ENCODE data around the gene PDSS2.

Gene PDSS2

GRCh38 chr6:107333491-107333890, 125.9 kb downstream of the PDSS2 start:
- Histone ChIP-seq H4K12ac (ENCODE audit: low read depth, low read length) (no peak overlapping the region), H3K27ac (ENCODE audit: low read depth, low read length) (no peak overlapping the region), H2AFZ (ENCODE audit: insufficient read depth, low read length, poor library complexity) (no peak overlapping the region), H3K4ac (ENCODE audit: low read depth, low read length) (no peak overlapping the region), H3K36me3 (ENCODE audit: control insufficient read depth in 1 of 2, insufficient read depth in 2 of 2, low read length in 2 of 2) (no peaks in the 10 kb centered on the region), H3K27me3 (ENCODE audit: insufficient read depth, low read length) (no peaks in the 10 kb centered on the region), H2AK5ac (ENCODE audit: low read length) (no peak overlapping the region), H2BK12ac (ENCODE audit: low read length) (no peak overlapping the region), H3K23ac (ENCODE audit: low read length) (no peak overlapping the region), H4K91ac (ENCODE audit: low read depth, low read length) (no peak overlapping the region), H3K4me1 (ENCODE audit: control insufficient read depth in 1 of 2, insufficient read depth in 2 of 2, low read length in 2 of 2) (no peaks in the 10 kb centered on the region), H3K14ac (ENCODE audit: low read length) (no peak overlapping the region), H2BK120ac (ENCODE audit: insufficient read depth, low read length, poor library complexity) (no peak overlapping the region), H4K8ac (ENCODE audit: low read depth, low read length) (no peak overlapping the region), H3K79me2 (ENCODE audit: control insufficient read depth, insufficient read depth, low read length, poor library complexity) (no peaks in the 10 kb centered on the region), H3K4me2 (ENCODE audit: low read length) (no peak overlapping the region), H3K79me1 (ENCODE audit: low read length) (no peaks in the 10 kb centered on the region), H2BK5ac (ENCODE audit: low read depth, low read length, poor library complexity) (no peak overlapping the region), H3K4me3 (ENCODE audit: low read depth, low read length) (no peak overlapping the region), H3K9me3 (ENCODE audit: insufficient read depth, low read depth, low read length) (no peaks in the 10 kb centered on the region), H3K18ac (ENCODE audit: low read length) (no peak overlapping the region), H3K9ac (ENCODE audit: low read length) (no peak overlapping the region)
- DNase-seq = peak; percentile 71 to 82
- no CpG with 5 or more reads among the region's 2 CpGs for WGBS (ENCODE audit: extremely low coverage, insufficient coverage, insufficient read length)

GRCh38 chr6:107331409-107332386, 127.7 kb downstream of the PDSS2 start:
- no peak overlapping the region for H4K12ac ChIP-seq (ENCODE audit: low read depth, low read length)
- no CpG with 5 or more reads among the region's 5 CpGs for WGBS (ENCODE audit: extremely low coverage, insufficient coverage, insufficient read length)
- H3K79me1 ChIP-seq (ENCODE audit: low read length) = no peaks in the 10 kb centered on the region
- no peak overlapping the region for H2BK120ac ChIP-seq (ENCODE audit: insufficient read depth, low read length, poor library complexity)
- H4K91ac ChIP-seq (ENCODE audit: low read depth, low read length) = no peak overlapping the region
- H3K9me3 ChIP-seq (ENCODE audit: insufficient read depth, low read depth, low read length) = no peaks in the 10 kb centered on the region
- H3K36me3 ChIP-seq (ENCODE audit: control insufficient read depth in 1 of 2, insufficient read depth in 2 of 2, low read length in 2 of 2) = no peaks in the 10 kb centered on the region
- no peak overlapping the region for H3K14ac ChIP-seq (ENCODE audit: low read length)
- H3K27me3 ChIP-seq (ENCODE audit: insufficient read depth, low read length) = no peaks in the 10 kb centered on the region
- H3K9ac ChIP-seq (ENCODE audit: low read length) = no peak overlapping the region
- no peaks in the 10 kb centered on the region for H3K4me1 ChIP-seq (ENCODE audit: control insufficient read depth in 1 of 2, insufficient read depth in 2 of 2, low read length in 2 of 2)
- H3K27ac ChIP-seq (ENCODE audit: low read depth, low read length) = no peak overlapping the region
- no peak overlapping the region for H3K4me3 ChIP-seq (ENCODE audit: low read depth, low read length)
- no peak overlapping the region for H3K23ac ChIP-seq (ENCODE audit: low read length)
- DNase-seq = peak; percentile 12 to 41
- H4K8ac ChIP-seq (ENCODE audit: low read depth, low read length) = no peak overlapping the region
- no peak overlapping the region for H2AK5ac ChIP-seq (ENCODE audit: low read length)
- no peak overlapping the region for H2BK12ac ChIP-seq (ENCODE audit: low read length)
- no peak overlapping the region for H3K4ac ChIP-seq (ENCODE audit: low read depth, low read length)
- no peak overlapping the region for H2AFZ ChIP-seq (ENCODE audit: insufficient read depth, low read length, poor library complexity)
- H2BK5ac ChIP-seq (ENCODE audit: low read depth, low read length, poor library complexity) = no peak overlapping the region
- no peaks in the 10 kb centered on the region for H3K79me2 ChIP-seq (ENCODE audit: control insufficient read depth, insufficient read depth, low read length, poor library complexity)
- H3K18ac ChIP-seq (ENCODE audit: low read length) = no peak overlapping the region
- no peak overlapping the region for H3K4me2 ChIP-seq (ENCODE audit: low read length)

GRCh38 chr6:107330168-107330567, 129.2 kb downstream of the PDSS2 start:
- Histone ChIP-seq H2AK5ac (ENCODE audit: low read length) (no peak overlapping the region), H4K8ac (ENCODE audit: low read depth, low read length) (no peak overlapping the region), H3K36me3 (ENCODE audit: control insufficient read depth in 1 of 2, insufficient read depth in 2 of 2, low read length in 2 of 2) (no peaks in the 10 kb centered on the region), H2BK12ac (ENCODE audit: low read length) (no peak overlapping the region), H3K27ac (ENCODE audit: low read depth, low read length) (no peak overlapping the region), H3K9ac (ENCODE audit: low read length) (no peak overlapping the region), H3K79me2 (ENCODE audit: control insufficient read depth, insufficient read depth, low read length, poor library complexity) (no peaks in the 10 kb centered on the region), H3K9me3 (ENCODE audit: insufficient read depth, low read depth, low read length) (no peaks in the 10 kb centered on the region), H3K18ac (ENCODE audit: low read length) (no peak overlapping the region), H3K4me2 (ENCODE audit: low read length) (no peak overlapping the region), H3K4ac (ENCODE audit: low read depth, low read length) (no peak overlapping the region), H4K91ac (ENCODE audit: low read depth, low read length) (no peak overlapping the region), H2BK120ac (ENCODE audit: insufficient read depth, low read length, poor library complexity) (no peak overlapping the region), H3K79me1 (ENCODE audit: low read length) (no peaks in the 10 kb centered on the region), H2BK5ac (ENCODE audit: low read depth, low read length, poor library complexity) (no peak overlapping the region), H2AFZ (ENCODE audit: insufficient read depth, low read length, poor library complexity) (no peak overlapping the region), H4K12ac (ENCODE audit: low read depth, low read length) (no peak overlapping the region), H3K4me1 (ENCODE audit: control insufficient read depth in 1 of 2, insufficient read depth in 2 of 2, low read length in 2 of 2) (no peaks in the 10 kb centered on the region), H3K23ac (ENCODE audit: low read length) (no peak overlapping the region), H3K27me3 (ENCODE audit: insufficient read depth, low read length) (no peaks in the 10 kb centered on the region), H3K4me3 (ENCODE audit: low read depth, low read length) (no peak overlapping the region), H3K14ac (ENCODE audit: low read length) (no peak overlapping the region)
- WGBS (ENCODE audit: extremely low coverage, insufficient coverage, insufficient read length) = no CpG with 5 or more reads among the region's 4 CpGs
- DNase-seq = peak; percentile 81 to 94

GRCh38 chr6:107329063-107329860, 130.1 kb downstream of the PDSS2 start:
- Histone ChIP-seq H3K27me3 (ENCODE audit: insufficient read depth, low read length) (no peaks in the 10 kb centered on the region), H3K14ac (ENCODE audit: low read length) (no peak overlapping the region), H2AK5ac (ENCODE audit: low read length) (no peak overlapping the region), H3K36me3 (ENCODE audit: control insufficient read depth in 1 of 2, insufficient read depth in 2 of 2, low read length in 2 of 2) (no peaks in the 10 kb centered on the region), H3K4me3 (ENCODE audit: low read depth, low read length) (no peak overlapping the region), H2BK120ac (ENCODE audit: insufficient read depth, low read length, poor library complexity) (no peak overlapping the region), H3K4me2 (ENCODE audit: low read length) (no peak overlapping the region), H4K91ac (ENCODE audit: low read depth, low read length) (no peak overlapping the region), H2AFZ (ENCODE audit: insufficient read depth, low read length, poor library complexity) (no peak overlapping the region), H3K4ac (ENCODE audit: low read depth, low read length) (no peak overlapping the region), H3K9me3 (ENCODE audit: insufficient read depth, low read depth, low read length) (no peaks in the 10 kb centered on the region), H2BK12ac (ENCODE audit: low read length) (no peak overlapping the region), H3K18ac (ENCODE audit: low read length) (no peak overlapping the region), H4K8ac (ENCODE audit: low read depth, low read length) (no peak overlapping the region), H2BK5ac (ENCODE audit: low read depth, low read length, poor library complexity) (no peak overlapping the region), H3K4me1 (ENCODE audit: control insufficient read depth in 1 of 2, insufficient read depth in 2 of 2, low read length in 2 of 2) (no peaks in the 10 kb centered on the region), H3K27ac (ENCODE audit: low read depth, low read length) (no peak overlapping the region), H3K23ac (ENCODE audit: low read length) (no peak overlapping the region), H3K79me2 (ENCODE audit: control insufficient read depth, insufficient read depth, low read length, poor library complexity) (no peaks in the 10 kb centered on the region), H3K9ac (ENCODE audit: low read length) (no peak overlapping the region), H4K12ac (ENCODE audit: low read depth, low read length) (no peak overlapping the region), H3K79me1 (ENCODE audit: low read length) (no peaks in the 10 kb centered on the region)
- WGBS (ENCODE audit: extremely low coverage, insufficient coverage, insufficient read length) = no CpG with 5 or more reads among the region's 5 CpGs
- DNase-seq = no peak
